Astrocyte (in vitro differentiated cells and primary cell): ENCODE data around the gene CPNE5.

Experiments used
- CTCF ChIP-seq: IDR thresholded peaks from 2 replicates; pipeline ENCODE4 v1.5.1; 2011; ENCODE audit warnings: low read depth, mild to moderate bottlenecking, inconsistent platforms, low read length, moderate library complexity; ENCODE audit not compliant: insufficient read depth
- EZH2 ChIP-seq: IDR thresholded peaks from 2 replicates; pipeline ENCODE4 v1.6.1; 2012; ENCODE audit warnings: mild to moderate bottlenecking, low read length, inconsistent platforms; ENCODE audit not compliant: insufficient read depth

- TF ChIP-seq CTCF: no peak
- no peak for TF ChIP-seq EZH2
Observed at GRCh38 chr6:36874443-36875249, 35.4 kb upstream of the CPNE5 start, which contains the start of gene PPIL1.
